Measurements from ENCODE around the gene AHCY. TPM values are rescaled to one million over a fixed set of nuclear protein-coding genes. Genes with fewer than 3 reads are reported as not detected.
"Not testable (repeated sequence)": the region's sequence is repeated elsewhere in the genome, so short reads cannot be mapped to it uniquely, and the experiment has no call there.

AHCY gene
- polyA plus RNA-seq, 1 donor from 2014 or later: 37.1 TPM

DNA sequence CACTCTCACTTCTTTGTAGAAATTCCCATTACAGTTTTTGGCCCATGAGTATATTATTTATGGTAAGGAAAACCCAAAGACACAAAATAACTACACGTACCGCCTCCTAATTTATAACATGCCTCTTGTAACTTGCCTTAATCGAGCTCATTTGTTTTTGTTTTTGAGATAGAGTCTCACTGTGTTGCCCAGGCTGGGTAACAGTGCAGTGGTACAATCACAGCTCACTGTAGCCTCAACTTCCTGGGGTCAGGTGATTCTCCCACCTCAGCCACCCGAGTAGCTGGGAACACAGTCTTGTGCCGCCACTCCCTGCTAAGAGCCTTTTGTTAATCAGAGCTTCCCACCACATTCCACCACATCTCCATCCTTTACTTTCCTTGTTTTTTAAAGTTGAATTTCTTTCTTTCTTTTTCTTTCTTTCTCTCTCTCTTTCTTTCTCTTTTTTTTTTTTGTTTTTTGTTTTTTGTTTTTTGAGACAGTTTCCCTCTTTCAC, 46.5 kb downstream of the AHCY start:
- no peaks in the 10 kb centered on the region for H3F3A ChIP-seq (ENCODE audit: insufficient read depth, low read length, poor library complexity, severe bottlenecking)
- H3K27me3 ChIP-seq (ENCODE audit: insufficient read depth, low read depth, low read length): no peaks in the 10 kb centered on the region
- H4K20me1 ChIP-seq (ENCODE audit: insufficient read depth): no peaks in the 10 kb centered on the region
- no peak overlapping the region for H2AFZ ChIP-seq (ENCODE audit: low read depth, low read length)
- no peak overlapping the region for H3K4me3 ChIP-seq (ENCODE audit: low read length)
- H3K9ac ChIP-seq (ENCODE audit: low read length): no peak overlapping the region
- H3K9me2 ChIP-seq (ENCODE audit: insufficient read depth, low read length): no peaks in the 10 kb centered on the region
- no peaks in the 10 kb centered on the region for H3K36me3 ChIP-seq (ENCODE audit: insufficient read depth, low read length)
- TF ChIP-seq MXI1 (conservative IDR thresholded peaks at IDR 0.05; ENCODE audit: poor library complexity, severe bottlenecking) (no peak), EP300 (conservative IDR thresholded peaks at IDR 0.05; ENCODE audit: poor library complexity, severe bottlenecking) (no peak), POLR2AphosphoS5 (IDR thresholded peaks at IDR 0.05) (no peak), TAF1 (IDR thresholded peaks at IDR 0.05; ENCODE audit: low read depth) (no peak), EZH2 (IDR thresholded peaks at IDR 0.05; ENCODE audit: borderline replicate concordance, insufficient read depth, low read length, poor library complexity, severe bottlenecking) (no peak), RAD21 (conservative IDR thresholded peaks at IDR 0.05) (no peak), SMC3 (conservative IDR thresholded peaks at IDR 0.05; ENCODE audit: poor library complexity) (no peak)
- TF ChIP-seq, protein P1, sequence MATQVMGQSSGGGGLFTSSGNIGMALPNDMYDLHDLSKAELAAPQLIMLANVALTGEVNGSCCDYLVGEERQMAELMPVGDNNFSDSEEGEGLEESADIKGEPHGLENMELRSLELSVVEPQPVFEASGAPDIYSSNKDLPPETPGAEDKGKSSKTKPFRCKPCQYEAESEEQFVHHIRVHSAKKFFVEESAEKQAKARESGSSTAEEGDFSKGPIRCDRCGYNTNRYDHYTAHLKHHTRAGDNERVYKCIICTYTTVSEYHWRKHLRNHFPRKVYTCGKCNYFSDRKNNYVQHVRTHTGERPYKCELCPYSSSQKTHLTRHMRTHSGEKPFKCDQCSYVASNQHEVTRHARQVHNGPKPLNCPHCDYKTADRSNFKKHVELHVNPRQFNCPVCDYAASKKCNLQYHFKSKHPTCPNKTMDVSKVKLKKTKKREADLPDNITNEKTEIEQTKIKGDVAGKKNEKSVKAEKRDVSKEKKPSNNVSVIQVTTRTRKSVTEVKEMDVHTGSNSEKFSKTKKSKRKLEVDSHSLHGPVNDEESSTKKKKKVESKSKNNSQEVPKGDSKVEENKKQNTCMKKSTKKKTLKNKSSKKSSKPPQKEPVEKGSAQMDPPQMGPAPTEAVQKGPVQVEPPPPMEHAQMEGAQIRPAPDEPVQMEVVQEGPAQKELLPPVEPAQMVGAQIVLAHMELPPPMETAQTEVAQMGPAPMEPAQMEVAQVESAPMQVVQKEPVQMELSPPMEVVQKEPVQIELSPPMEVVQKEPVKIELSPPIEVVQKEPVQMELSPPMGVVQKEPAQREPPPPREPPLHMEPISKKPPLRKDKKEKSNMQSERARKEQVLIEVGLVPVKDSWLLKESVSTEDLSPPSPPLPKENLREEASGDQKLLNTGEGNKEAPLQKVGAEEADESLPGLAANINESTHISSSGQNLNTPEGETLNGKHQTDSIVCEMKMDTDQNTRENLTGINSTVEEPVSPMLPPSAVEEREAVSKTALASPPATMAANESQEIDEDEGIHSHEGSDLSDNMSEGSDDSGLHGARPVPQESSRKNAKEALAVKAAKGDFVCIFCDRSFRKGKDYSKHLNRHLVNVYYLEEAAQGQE (IDR thresholded peaks at IDR 0.05; ENCODE audit: borderline replicate concordance): no peak
- no peaks in the 10 kb centered on the region for H3K79me2 ChIP-seq (replicated peaks; ENCODE audit: insufficient read depth, low read length)
- H3K9me3 ChIP-seq (ENCODE audit: low read length): no peaks in the 10 kb centered on the region
- no peak overlapping the region for H3K4me2 ChIP-seq (ENCODE audit: low read length)
- no peak overlapping the region for H3K27ac ChIP-seq (ENCODE audit: low read length)

DNA sequence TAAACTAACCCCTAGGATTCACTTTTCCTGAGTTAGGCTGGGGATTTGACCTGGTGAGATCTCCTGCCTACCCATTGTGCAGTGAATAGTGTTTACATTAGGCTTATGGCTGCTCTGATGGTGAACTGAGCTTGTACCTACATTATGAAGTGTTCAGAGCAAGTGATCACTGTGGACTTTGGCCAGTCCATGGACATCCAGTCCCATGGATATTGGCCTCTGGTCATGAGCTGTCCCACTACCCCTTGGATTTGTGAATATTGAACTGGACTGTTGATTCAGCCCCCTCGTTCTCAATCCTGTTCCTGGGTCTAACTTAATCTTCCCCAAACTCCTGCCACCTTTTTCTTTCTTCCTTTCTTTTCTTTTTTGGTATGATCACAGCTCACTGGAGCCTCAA, 48.2 kb downstream of the AHCY start:
- no peak overlapping the region for H2AFZ ChIP-seq (ENCODE audit: low read depth, low read length)
- no peaks in the 10 kb centered on the region for H3K27me3 ChIP-seq (ENCODE audit: insufficient read depth, low read depth, low read length)
- no peaks in the 10 kb centered on the region for H3K79me2 ChIP-seq (replicated peaks; ENCODE audit: insufficient read depth, low read length)
- no peak overlapping the region for H3K4me3 ChIP-seq (ENCODE audit: low read length)
- no peaks in the 10 kb centered on the region for H3K36me3 ChIP-seq (ENCODE audit: insufficient read depth, low read length)
- no peak overlapping the region for H3K27ac ChIP-seq (ENCODE audit: low read length)
- no peaks in the 10 kb centered on the region for H3F3A ChIP-seq (ENCODE audit: insufficient read depth, low read length, poor library complexity, severe bottlenecking)
- TF ChIP-seq, protein P1 (IDR thresholded peaks at IDR 0.05; ENCODE audit: borderline replicate concordance): no peak
- TF ChIP-seq SMC3 (conservative IDR thresholded peaks at IDR 0.05; ENCODE audit: poor library complexity): no peak
- TF ChIP-seq POLR2AphosphoS5 (IDR thresholded peaks at IDR 0.05): no peak
- no peak for TF ChIP-seq EP300 (conservative IDR thresholded peaks at IDR 0.05; ENCODE audit: poor library complexity, severe bottlenecking)
- no peak for TF ChIP-seq RAD21 (conservative IDR thresholded peaks at IDR 0.05)
- TF ChIP-seq TAF1 (IDR thresholded peaks at IDR 0.05; ENCODE audit: low read depth): no peak
- no peak for TF ChIP-seq MXI1 (conservative IDR thresholded peaks at IDR 0.05; ENCODE audit: poor library complexity, severe bottlenecking)
- no peaks in the 10 kb centered on the region for H3K9me2 ChIP-seq (ENCODE audit: insufficient read depth, low read length)
- no peaks in the 10 kb centered on the region for H3K9me3 ChIP-seq (ENCODE audit: low read length)
- no peak overlapping the region for H3K9ac ChIP-seq (ENCODE audit: low read length)
- no peak overlapping the region for H3K4me2 ChIP-seq (ENCODE audit: low read length)
- no peaks in the 10 kb centered on the region for H4K20me1 ChIP-seq (ENCODE audit: insufficient read depth)

DNA sequence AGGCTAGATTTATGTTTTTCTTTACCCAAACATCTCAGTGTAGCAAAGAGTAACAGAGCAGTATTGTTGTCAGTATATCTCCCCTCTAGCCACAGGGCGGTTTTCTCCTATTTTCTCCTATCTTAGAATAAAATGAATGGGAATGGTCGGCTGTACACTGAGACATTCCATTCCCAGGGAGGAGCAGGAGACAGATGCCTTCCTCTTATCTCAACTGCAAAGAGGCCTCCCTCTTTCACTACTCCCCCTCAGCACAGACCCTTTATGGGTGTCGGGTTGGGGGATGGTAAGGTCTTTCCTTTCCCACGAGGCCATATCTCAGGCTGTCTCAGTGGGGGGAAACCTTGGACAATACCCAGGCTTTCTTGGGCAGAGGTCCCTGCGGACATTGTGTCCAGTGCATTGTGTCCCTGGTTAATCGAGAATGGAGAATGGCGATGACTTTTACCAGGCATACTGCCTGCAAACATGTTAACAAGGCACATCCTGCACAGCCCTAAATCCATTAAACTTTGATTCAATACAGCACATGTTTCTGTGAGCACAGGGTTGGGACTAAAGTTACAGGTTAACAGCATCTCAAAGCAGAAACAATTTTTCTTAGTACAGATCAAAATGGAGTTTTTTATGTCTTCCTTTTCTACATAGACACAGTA, 50.6 kb downstream of the AHCY start:
- not testable (repeated sequence) for H3K9me2 ChIP-seq (ENCODE audit: insufficient read depth, low read length); H4K20me1 ChIP-seq (ENCODE audit: insufficient read depth); H3K36me3 ChIP-seq (ENCODE audit: insufficient read depth, low read length); H3K9me3 ChIP-seq (ENCODE audit: low read length); H3K4me2 ChIP-seq (ENCODE audit: low read length); H3K27me3 ChIP-seq (ENCODE audit: insufficient read depth, low read depth, low read length); H2AFZ ChIP-seq (ENCODE audit: low read depth, low read length); H3K27ac ChIP-seq (ENCODE audit: low read length); H3K79me2 ChIP-seq (replicated peaks; ENCODE audit: insufficient read depth, low read length); H3K4me3 ChIP-seq (ENCODE audit: low read length); H3F3A ChIP-seq (ENCODE audit: insufficient read depth, low read length, poor library complexity, severe bottlenecking); H3K9ac ChIP-seq (ENCODE audit: low read length)
